Measurements from ENCODE around the gene CEP41. TPM values are rescaled to one million over a fixed set of nuclear protein-coding genes. Genes with fewer than 3 reads are reported as not detected.

CEP41 gene
- total RNA-seq, 1 donor from 2014 or later = 3.5 TPM

GRCh38 chr7:130372402-130373165 lies 68.2 kb downstream of the CEP41 start:
- ATAC-seq (no peak), DNase-seq (ENCODE audit: low spot score) (no peak)

- no peak for DNase-seq (ENCODE audit: low spot score)
- ATAC-seq = no peak
Observed at GRCh38 chr7:130371046-130371445, 69.8 kb downstream of the CEP41 start.

GRCh38 chr7:130369831-130370550 lies 70.8 kb downstream of the CEP41 start:
- no peak for DNase-seq (ENCODE audit: low spot score)
- no peak for ATAC-seq

GRCh38 chr7:130369110-130369711 lies 71.6 kb downstream of the CEP41 start:
- DNase-seq (ENCODE audit: low spot score) = no peak

GRCh38 chr7:130367836-130368746 lies 72.7 kb downstream of the CEP41 start:
- ATAC-seq (no peak), DNase-seq (ENCODE audit: low spot score) (no peak)

More at GRCh38 chr7:130369110-130369711, 71.6 kb downstream of the CEP41 start:
- ATAC-seq = peak; percentile 66

- ATAC-seq = no peak
- no peak for DNase-seq (ENCODE audit: low spot score)
Observed at GRCh38 chr7:130367088-130367755, 73.6 kb downstream of the CEP41 start.

GRCh38 chr7:130366564-130366963 lies 74.3 kb downstream of the CEP41 start:
- no peak for DNase-seq (ENCODE audit: low spot score)
- no peak for ATAC-seq

- ATAC-seq = no peak
Observed at GRCh38 chr7:130365511-130366441, 75.0 kb downstream of the CEP41 start.

GRCh38 chr7:130365088-130365487 lies 75.7 kb downstream of the CEP41 start:
- DNase-seq (ENCODE audit: low spot score) (no peak), ATAC-seq (no peak)

More at GRCh38 chr7:130365511-130366441, 75.0 kb downstream of the CEP41 start:
- no peak for DNase-seq (ENCODE audit: low spot score)

GRCh38 chr7:130364451-130364850 lies 76.4 kb downstream of the CEP41 start:
- DNase-seq (ENCODE audit: low spot score) = no peak
- ATAC-seq = no peak

- DNase-seq (ENCODE audit: low spot score) (no peak), ATAC-seq (no peak)
Observed at GRCh38 chr7:130363026-130363847, 77.6 kb downstream of the CEP41 start.

GRCh38 chr7:130362251-130362816 lies 78.5 kb downstream of the CEP41 start:
- DNase-seq (ENCODE audit: low spot score) = no peak
- ATAC-seq = no peak

GRCh38 chr7:130361681-130362080 lies 79.1 kb downstream of the CEP41 start:
- no peak for DNase-seq (ENCODE audit: low spot score)

GRCh38 chr7:130360518-130360917 lies 80.3 kb downstream of the CEP41 start:
- ATAC-seq = no peak
- DNase-seq (ENCODE audit: low spot score) = no peak

More at GRCh38 chr7:130361681-130362080, 79.1 kb downstream of the CEP41 start:
- no peak for ATAC-seq

- no peak for DNase-seq (ENCODE audit: low spot score)
- no peak for ATAC-seq
Observed at GRCh38 chr7:130359276-130359857, 81.4 kb downstream of the CEP41 start.

GRCh38 chr7:130358471-130358870 lies 82.3 kb downstream of the CEP41 start:
- no peak for ATAC-seq
- DNase-seq (ENCODE audit: low spot score) = no peak

- ATAC-seq = no peak
Observed at GRCh38 chr7:130356876-130357611, 83.8 kb downstream of the CEP41 start.

More at GRCh38 chr7:130356876-130357611, 83.8 kb downstream of the CEP41 start:
- no peak for DNase-seq (ENCODE audit: low spot score)

Data from left lobe of liver (tissue), 2 donors.